RCC 7860 (cell line): ENCODE measurements around the gene RTN1.

Experiments used
- DNase-seq: peaks from one replicate; pipeline ENCODE4 v3.0.0-alpha.2; 2015; ENCODE audit warnings: low spot score
- FAIRE-seq: peaks from 2 replicates; lab custom pipeline; 2012; peaks lifted over from hg19 to GRCh38; lab: Jason Lieb, UNC

Gene RTN1

GRCh38 chr14:59852350-59852749, 18.2 kb downstream of the RTN1 start:
- no peak for FAIRE-seq
- no peak for DNase-seq

GRCh38 chr14:59850458-59850857, 20.1 kb downstream of the RTN1 start:
- no peak for FAIRE-seq
- DNase-seq: no peak

GRCh38 chr14:59849411-59850130, 21.0 kb downstream of the RTN1 start:
- DNase-seq (no peak), FAIRE-seq (no peak)

- FAIRE-seq (no peak), DNase-seq (no peak)
These were observed 21.9 kb downstream of the RTN1 start for GRCh38 chr14:59848671-59849070.

GRCh38 chr14:59847711-59848110, 22.9 kb downstream of the RTN1 start:
- no peak for FAIRE-seq
- DNase-seq: no peak

- FAIRE-seq (no peak), DNase-seq (no peak)
These were observed 24.0 kb downstream of the RTN1 start for GRCh38 chr14:59846595-59846994.

GRCh38 chr14:59845245-59845644, 25.3 kb downstream of the RTN1 start:
- DNase-seq (no peak), FAIRE-seq (no peak)

- DNase-seq: no peak
- no peak for FAIRE-seq
These were observed 26.3 kb downstream of the RTN1 start for GRCh38 chr14:59844186-59844812.

- no peak for DNase-seq
- FAIRE-seq: no peak
These were observed 34.5 kb downstream of the RTN1 start for GRCh38 chr14:59836116-59836515.

GRCh38 chr14:59832653-59833294, 37.8 kb downstream of the RTN1 start:
- DNase-seq (no peak), FAIRE-seq (no peak)

- FAIRE-seq (no peak), DNase-seq (no peak)
These were observed 39.4 kb downstream of the RTN1 start for GRCh38 chr14:59831121-59831730.

GRCh38 chr14:59830338-59830734, 40.2 kb downstream of the RTN1 start:
- no peak for FAIRE-seq

GRCh38 chr14:59829469-59830337, 40.9 kb downstream of the RTN1 start:
- DNase-seq (no peak), FAIRE-seq (no peak)

More at GRCh38 chr14:59830338-59830734, 40.2 kb downstream of the RTN1 start:
- no peak for DNase-seq

GRCh38 chr14:59828276-59828675, 42.3 kb downstream of the RTN1 start:
- no peak for DNase-seq
- FAIRE-seq: no peak

GRCh38 chr14:59827401-59827800, 43.2 kb downstream of the RTN1 start:
- DNase-seq: no peak
- no peak for FAIRE-seq

- FAIRE-seq (no peak), DNase-seq (no peak)
These were observed 44.4 kb downstream of the RTN1 start for GRCh38 chr14:59826150-59826549.

- no peak for FAIRE-seq
- DNase-seq: no peak
These were observed 47.4 kb downstream of the RTN1 start for GRCh38 chr14:59823179-59823578.

- no peak for FAIRE-seq
- DNase-seq: no peak
These were observed 51.0 kb downstream of the RTN1 start for GRCh38 chr14:59819446-59820088.

GRCh38 chr14:59816941-59817340, 53.6 kb downstream of the RTN1 start:
- DNase-seq: no peak
- no peak for FAIRE-seq

GRCh38 chr14:59814988-59815387, 55.6 kb downstream of the RTN1 start:
- FAIRE-seq: no peak
- DNase-seq: no peak
